PC-3 (cell line): Measurements from ENCODE around the gene SOX10. TPM values are rescaled to one million over a fixed set of nuclear protein-coding genes. Genes with fewer than 3 reads are reported as not detected.

Source experiments
- ATAC-seq: fragments of 200-7000 bp; cut with Tn5 transposase; 2 replicates; pipeline ENCODE4 v1.9.1; 2020; ENCODE audit warnings: mild to moderate bottlenecking, moderate library complexity
- BruUV-seq: library from RNA; stranded (reverse); fragments of 400-500 nt; replicated peaks from 2 replicates; lab custom pipeline; 2021; lab: Mats Ljungman, UMichigan
- CTCF ChIA-PET: fragments of 300-600 bp; sonication (Branson Sonifier 250); formaldehyde crosslinking; loops from one replicate; lab custom pipeline; 2022; ENCODE audit warnings: antibody characterized with exemption; lab: Charles Lee
- POLR2A ChIA-PET: fragments of 300-600 bp; sonication (Branson Sonifier 250); formaldehyde crosslinking; loops from one replicate; lab custom pipeline; 2022; ENCODE audit warnings: antibody characterized with exemption; ENCODE audit not compliant: unreplicated experiment; lab: Charles Lee
- DNase-seq: peaks from one replicate; pipeline ENCODE4 v3.0.0-alpha.2; 2015
- H2AFZ ChIP-seq: fragments of 300-600 bp; sonication (generic); 2 replicates; pipeline ENCODE4 v1.6.0; 2016; ENCODE audit warnings: antibody characterized with exemption, low read length
- H3F3A ChIP-seq: fragments of 300-600 bp; sonication (generic); one replicate; pipeline ENCODE4 v1.6.0; 2017; ENCODE audit warnings: antibody characterized with exemption, low read length, control low read depth, mild to moderate bottlenecking; ENCODE audit not compliant: unreplicated experiment
- H3K27ac ChIP-seq: fragments of 300-600 bp; sonication (generic); 2 replicates; pipeline ENCODE4 v1.5.1; 2016; ENCODE audit warnings: mild to moderate bottlenecking, low read length
- H3K27me3 ChIP-seq: fragments of 300-600 bp; sonication (generic); 2 replicates; pipeline ENCODE4 v1.6.1; 2016; ENCODE audit warnings: low read length, mixed read lengths
- H3K36me3 ChIP-seq: fragments of 300-600 bp; sonication (generic); 2 replicates; pipeline ENCODE4 v1.6.1; 2016; ENCODE audit warnings: low read depth, mixed run types, low read length, mixed read lengths
- H3K4me1 ChIP-seq: fragments of 300-600 bp; sonication (generic); 2 replicates; pipeline ENCODE4 v1.5.1; 2016; ENCODE audit warnings: low read length; ENCODE audit not compliant: insufficient read depth
- H3K4me2 ChIP-seq: fragments of 300-600 bp; sonication (generic); 2 replicates; pipeline ENCODE4 v1.6.0; 2016; ENCODE audit warnings: low read length
- H3K4me3 ChIP-seq: fragments of 300-600 bp; sonication (generic); 2 replicates; pipeline ENCODE4 v1.5.1; 2016; ENCODE audit warnings: mild to moderate bottlenecking, low read length, mixed read lengths
- H3K79me2 ChIP-seq: fragments of 300-600 bp; sonication (generic); 2 replicates; pipeline ENCODE4 v1.6.1; 2017; ENCODE audit warnings: low read length, mixed read lengths
- H3K9ac ChIP-seq: fragments of 300-600 bp; sonication (generic); 2 replicates; pipeline ENCODE4 v1.6.0; 2016; ENCODE audit warnings: mild to moderate bottlenecking, low read length
- H3K9me2 ChIP-seq: fragments of 300-600 bp; sonication (generic); replicated peaks from 2 replicates; pipeline ENCODE4 v1.6.1; 2016; ENCODE audit warnings: mixed run types, low read length, mixed read lengths
- H3K9me3 ChIP-seq: fragments of 300-600 bp; sonication (generic); 2 replicates; pipeline ENCODE4 v1.6.1; 2016; ENCODE audit warnings: low read length, mixed read lengths
- H4K20me1 ChIP-seq: fragments of 300-600 bp; sonication (generic); 2 replicates; pipeline ENCODE4 v1.6.1; 2016; ENCODE audit warnings: low read length, mixed read lengths
- CTCF ChIP-seq: fragments of 300-600 bp; sonication (generic); conservative IDR thresholded peaks from 2 replicates; pipeline ENCODE4 v1.5.1; 2017; ENCODE audit warnings: antibody characterized with exemption, low read depth, mild to moderate bottlenecking, low read length
- EZH2 ChIP-seq: fragments of 300-600 bp; sonication (generic); IDR thresholded peaks from one replicate; pipeline ENCODE4 v1.6.1; 2017; ENCODE audit warnings: antibody characterized with exemption, mild to moderate bottlenecking, low read length; ENCODE audit not compliant: unreplicated experiment
- EZH2phosphoT487 ChIP-seq: fragments of 300-600 bp; sonication (generic); IDR thresholded peaks from 2 replicates; pipeline ENCODE4 v1.6.1; 2018; ENCODE audit warnings: mild to moderate bottlenecking, antibody characterized with exemption, low read length, borderline replicate concordance
- intact Hi-C: fragments of 100-400 bp; cut with micrococcal nuclease; formaldehyde crosslinking; loops from 2 replicates; pipeline ENCODE4 v1.9.0; 2023
- total RNA-seq: library from RNA; depleted of rRNA; stranded (reverse); fragments of >200 nt; gene quantifications from 2 replicates; pipeline ENCODE4 v1.2.3, GENCODE V29; 2014

SOX10 gene
- total RNA-seq, 1 experiment from 2014 or later = 1.1 TPM

DNA sequence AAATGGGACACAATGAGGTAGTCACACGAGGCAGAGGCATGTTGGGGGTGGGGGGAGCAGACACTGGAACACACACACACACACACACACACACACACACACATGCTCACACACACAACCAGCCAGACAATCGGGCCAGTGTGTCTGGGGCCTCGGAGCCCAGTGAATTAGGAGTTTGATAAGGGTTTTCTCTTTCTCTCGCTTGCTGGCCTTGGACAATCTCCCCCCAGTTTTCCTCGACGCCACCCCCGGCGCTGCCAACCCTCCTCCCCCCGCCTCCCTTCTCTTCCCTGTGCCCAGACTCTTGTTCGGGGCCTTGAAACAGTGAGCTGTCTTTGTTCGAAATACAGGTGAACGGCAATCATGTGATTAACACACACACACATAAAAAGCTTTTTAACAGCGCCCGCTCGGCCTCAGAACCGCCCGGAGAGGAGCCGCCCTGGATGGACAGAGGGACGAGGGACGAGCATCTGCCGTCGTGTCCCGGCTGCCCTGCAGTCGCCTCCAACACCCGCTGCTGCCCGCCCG is 1.5 kb upstream of the SOX10 start:
- intact Hi-C loops = no loop called here
- CTCF ChIA-PET = no interaction called here
- H3K27me3 ChIP-seq = no peaks in the 10 kb centered on the region
- DNase-seq = no peak
- H2AFZ ChIP-seq = no peak overlapping the region
- POLR2A ChIA-PET = no interaction called here
- H3K9ac ChIP-seq = no peak overlapping the region
- no peaks in the 10 kb centered on the region for H3K9me3 ChIP-seq
- ATAC-seq = no peak
- TF ChIP-seq EZH2phosphoT487 (no peak), CTCF (no peak), EZH2 (no peak)
- no peaks in the 10 kb centered on the region for H3K79me2 ChIP-seq
- H3K4me2 ChIP-seq = no peak overlapping the region
- BruUV-seq = no TSS peak
- H3K36me3 ChIP-seq = no peaks in the 10 kb centered on the region
- H3K4me1 ChIP-seq = no peaks in the 10 kb centered on the region
- no peak overlapping the region for H3K27ac ChIP-seq
- no peaks in the 10 kb centered on the region for H3F3A ChIP-seq
- H3K4me3 ChIP-seq = no peak overlapping the region
- H3K9me2 ChIP-seq = no peaks in the 10 kb centered on the region
- no peaks in the 10 kb centered on the region for H4K20me1 ChIP-seq

- no peaks in the 10 kb centered on the region for H3F3A ChIP-seq
- H3K27ac ChIP-seq = no peak overlapping the region
- no peaks in the 10 kb centered on the region for H3K9me3 ChIP-seq
- H3K27me3 ChIP-seq = no peaks in the 10 kb centered on the region
- CTCF ChIA-PET = no interaction called here
- no peaks in the 10 kb centered on the region for H3K79me2 ChIP-seq
- no peak overlapping the region for H3K4me3 ChIP-seq
- H4K20me1 ChIP-seq = no peaks in the 10 kb centered on the region
- H3K36me3 ChIP-seq = no peaks in the 10 kb centered on the region
- H3K9me2 ChIP-seq = no peaks in the 10 kb centered on the region
- no peak for ATAC-seq
- H2AFZ ChIP-seq = no peak overlapping the region
- H3K9ac ChIP-seq = no peak overlapping the region
- TF ChIP-seq EZH2phosphoT487 (no peak), CTCF (no peak), EZH2 (no peak)
- no peak for DNase-seq
- no peaks in the 10 kb centered on the region for H3K4me1 ChIP-seq
- POLR2A ChIA-PET = no interaction called here
- BruUV-seq = no TSS peak
- intact Hi-C loops = no loop called here
- no peak overlapping the region for H3K4me2 ChIP-seq
These were observed 763 bp upstream of the SOX10 start for GRCh38 chr22:37985050-37985585.
